IPS-18a (cell line): ENCODE data around the gene NRXN3.
"Not testable (repeated sequence)": the region's sequence is repeated elsewhere in the genome, so short reads cannot be mapped to it uniquely, and the experiment has no call there.

Experiments used
- H3K27ac ChIP-seq: one replicate; pipeline ENCODE4 v1.5.1; 2013; ENCODE audit warnings: low read length
- H3K27me3 ChIP-seq: one replicate; pipeline ENCODE4 v1.6.1; 2013; ENCODE audit warnings: mild to moderate bottlenecking, low read length; ENCODE audit not compliant: control insufficient read depth, insufficient read depth
- H3K36me3 ChIP-seq: one replicate; pipeline ENCODE4 v1.6.1; 2013; ENCODE audit warnings: low read depth, low read length; ENCODE audit not compliant: control insufficient read depth
- H3K4me1 ChIP-seq: one replicate; pipeline ENCODE4 v1.6.1; 2013; ENCODE audit warnings: low read depth, low read length; ENCODE audit not compliant: control insufficient read depth
- H3K4me3 ChIP-seq: one replicate; pipeline ENCODE4 v1.5.1; 2013; ENCODE audit warnings: low read length
- H3K9ac ChIP-seq: one replicate; pipeline ENCODE4 v1.6.1; 2013; ENCODE audit warnings: mild to moderate bottlenecking, low read length, moderate library complexity
- H3K9me3 ChIP-seq: one replicate; pipeline ENCODE4 v1.6.1; 2013; ENCODE audit warnings: low read depth, low read length; ENCODE audit not compliant: control insufficient read depth

Gene NRXN3

DNA sequence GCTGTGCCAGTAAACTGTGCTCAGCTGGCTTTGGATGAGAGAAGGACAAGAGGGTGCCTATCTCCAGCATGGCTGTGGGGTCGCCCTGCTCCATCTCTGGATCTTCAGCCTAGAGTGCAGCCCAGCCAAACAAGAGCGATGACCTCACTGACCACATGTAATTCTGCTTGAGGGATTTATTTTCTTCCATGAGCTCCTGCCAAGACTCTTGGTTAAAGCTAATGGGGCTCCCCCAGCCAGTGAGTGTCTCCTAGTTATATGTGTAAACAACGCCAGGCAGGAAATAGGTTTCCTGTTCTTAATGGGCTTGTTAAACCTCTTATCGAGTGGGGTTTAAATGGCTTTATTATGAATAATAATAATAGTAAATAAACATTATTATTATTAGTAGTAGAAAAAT, 397.2 kb downstream of the NRXN3 start:
- H3K27ac ChIP-seq, result no peak overlapping the region
- H3K36me3 ChIP-seq, result no peaks in the 10 kb centered on the region
- no peaks in the 10 kb centered on the region for H3K9me3 ChIP-seq

DNA sequence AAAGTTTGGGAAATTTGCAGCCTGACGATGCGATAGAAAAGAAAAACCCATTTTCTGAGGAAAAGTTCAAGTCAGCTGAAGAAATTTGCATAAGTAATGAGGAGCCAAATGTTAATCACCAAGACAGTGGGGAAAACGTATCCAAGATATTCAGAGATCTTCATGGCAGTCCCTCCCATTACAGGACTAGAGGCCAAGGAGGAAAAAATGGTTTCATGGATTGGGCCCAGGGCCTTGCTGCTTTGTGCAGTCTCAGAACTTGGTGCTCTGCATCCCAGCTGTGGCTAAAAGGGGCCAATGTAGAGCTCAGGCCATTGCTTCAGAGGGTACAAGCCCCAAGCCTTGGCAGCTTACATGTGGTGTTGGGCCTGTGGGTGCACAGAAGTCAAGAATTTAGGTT, 403.6 kb downstream of the NRXN3 start:
- H3K27me3 ChIP-seq, H3K9ac ChIP-seq, H3K27ac ChIP-seq, H3K4me1 ChIP-seq, H3K4me3 ChIP-seq, H3K36me3 ChIP-seq: not testable (repeated sequence)
- peaks cover 18% of the 10 kb centered on the region for H3K9me3 ChIP-seq

More for the DNA sequence above, 397.2 kb downstream of the NRXN3 start:
- no peaks in the 10 kb centered on the region for H3K27me3 ChIP-seq
- H3K9ac ChIP-seq, result no peak overlapping the region
- no peak overlapping the region for H3K4me3 ChIP-seq
- H3K4me1 ChIP-seq, result peaks cover 10% of the 10 kb centered on the region

DNA sequence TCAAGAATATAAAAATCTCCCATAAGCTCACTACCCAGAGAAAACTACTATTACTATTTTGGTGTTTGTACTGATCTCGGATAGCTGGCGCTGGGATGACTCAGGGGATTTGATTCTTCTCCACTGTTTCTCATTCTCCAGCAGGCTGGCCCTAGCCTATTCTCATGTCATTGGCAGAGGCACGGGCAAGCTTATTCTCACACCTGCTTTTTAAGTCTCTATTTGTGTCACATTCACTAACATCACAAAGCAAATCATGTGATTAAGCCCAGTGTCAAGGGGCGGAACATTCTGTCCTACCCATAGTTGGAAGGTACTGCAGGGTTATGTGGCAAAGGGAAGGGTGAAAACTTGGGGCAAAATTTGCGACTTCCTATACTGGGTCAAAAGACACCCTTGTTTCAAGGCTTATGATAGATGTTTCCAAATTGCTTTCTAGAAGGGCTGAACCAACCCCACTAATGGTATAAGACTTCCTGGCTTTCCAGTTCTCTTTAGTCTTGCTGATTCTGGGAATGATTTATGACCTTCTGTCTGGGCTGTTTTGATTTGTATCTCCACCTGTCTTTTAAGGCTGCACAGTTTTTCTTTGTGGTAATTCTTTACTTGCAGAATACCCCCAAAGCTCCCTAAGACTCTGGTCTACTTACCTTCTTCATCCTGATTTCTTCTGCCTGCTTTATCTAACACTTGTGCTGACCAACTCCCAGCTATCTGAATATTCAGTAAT, 406.4 kb downstream of the NRXN3 start:
- H3K27ac ChIP-seq, result no peak overlapping the region
- H3K27me3 ChIP-seq, result no peaks in the 10 kb centered on the region
- no peaks in the 10 kb centered on the region for H3K36me3 ChIP-seq
- peaks cover 18% of the 10 kb centered on the region for H3K9me3 ChIP-seq
- H3K9ac ChIP-seq, result no peak overlapping the region
- H3K4me3 ChIP-seq, result no peak overlapping the region
- no peaks in the 10 kb centered on the region for H3K4me1 ChIP-seq

GRCh38 chr14:78581229-78581628, 411.1 kb downstream of the NRXN3 start:
- Histone ChIP-seq H3K9ac (no peak overlapping the region), H3K27ac (no peak overlapping the region), H3K4me3 (no peak overlapping the region), H3K27me3 (no peaks in the 10 kb centered on the region), H3K9me3 (no peaks in the 10 kb centered on the region), H3K4me1 (no peaks in the 10 kb centered on the region), H3K36me3 (no peaks in the 10 kb centered on the region)

- H3K27me3 ChIP-seq, result no peaks in the 10 kb centered on the region
- H3K4me1 ChIP-seq, result no peaks in the 10 kb centered on the region
- no peaks in the 10 kb centered on the region for H3K36me3 ChIP-seq
- no peaks in the 10 kb centered on the region for H3K9me3 ChIP-seq
- no peak overlapping the region for H3K27ac ChIP-seq
- no peak overlapping the region for H3K4me3 ChIP-seq
- H3K9ac ChIP-seq, result no peak overlapping the region
Observed at GRCh38 chr14:78586681-78587080, 416.5 kb downstream of the NRXN3 start.

DNA sequence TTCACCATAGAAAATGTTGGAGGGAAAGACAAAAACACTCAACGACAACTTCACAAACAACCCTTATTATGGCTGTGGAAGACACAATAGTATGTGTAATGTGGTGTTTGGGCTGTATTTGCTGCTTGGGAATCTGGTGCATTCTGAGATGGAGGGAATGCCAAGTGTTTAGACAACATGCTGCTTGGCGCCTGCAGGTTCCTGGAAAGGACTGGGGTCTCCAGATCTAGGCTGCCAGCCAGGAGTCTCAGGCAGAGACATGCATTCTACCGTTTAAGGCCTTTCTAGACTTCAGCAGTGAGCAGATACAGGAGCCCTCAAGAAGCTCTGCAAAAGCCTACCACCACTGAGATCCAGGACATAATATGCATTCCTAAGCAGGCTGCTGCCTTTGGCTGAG, 418.7 kb downstream of the NRXN3 start:
- no peak overlapping the region for H3K27ac ChIP-seq
- H3K36me3 ChIP-seq, result no peaks in the 10 kb centered on the region
- no peak overlapping the region for H3K4me3 ChIP-seq
- H3K27me3 ChIP-seq, result no peaks in the 10 kb centered on the region
- H3K9ac ChIP-seq, result no peak overlapping the region
- no peaks in the 10 kb centered on the region for H3K9me3 ChIP-seq
- no peaks in the 10 kb centered on the region for H3K4me1 ChIP-seq

GRCh38 chr14:78592616-78593219, 422.5 kb downstream of the NRXN3 start:
- Histone ChIP-seq H3K9me3 (no peaks in the 10 kb centered on the region), H3K9ac (no peak overlapping the region), H3K4me3 (no peak overlapping the region), H3K27me3 (no peaks in the 10 kb centered on the region), H3K36me3 (no peaks in the 10 kb centered on the region), H3K27ac (no peak overlapping the region), H3K4me1 (no peaks in the 10 kb centered on the region)

DNA sequence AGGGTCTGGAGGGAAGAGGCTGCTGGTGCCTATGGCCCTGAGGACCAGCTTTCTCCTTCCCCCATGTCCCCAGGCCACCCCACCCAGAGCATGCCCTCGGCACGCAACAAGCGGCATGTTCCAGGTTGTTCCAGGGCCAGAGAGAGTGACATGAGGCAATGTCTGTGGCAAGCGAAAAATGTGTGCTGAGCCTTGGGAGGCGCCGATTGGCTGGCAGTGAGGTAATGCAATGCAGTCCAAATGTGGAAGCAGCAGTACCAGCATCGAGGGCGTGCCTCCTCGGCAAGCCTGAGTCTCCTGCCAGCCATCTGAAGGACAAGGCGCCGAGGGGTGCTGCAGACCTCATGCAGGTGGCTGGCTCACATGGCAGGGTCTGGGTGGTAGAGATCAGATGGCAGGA, 423.8 kb downstream of the NRXN3 start:
- no peak overlapping the region for H3K27ac ChIP-seq

DNA sequence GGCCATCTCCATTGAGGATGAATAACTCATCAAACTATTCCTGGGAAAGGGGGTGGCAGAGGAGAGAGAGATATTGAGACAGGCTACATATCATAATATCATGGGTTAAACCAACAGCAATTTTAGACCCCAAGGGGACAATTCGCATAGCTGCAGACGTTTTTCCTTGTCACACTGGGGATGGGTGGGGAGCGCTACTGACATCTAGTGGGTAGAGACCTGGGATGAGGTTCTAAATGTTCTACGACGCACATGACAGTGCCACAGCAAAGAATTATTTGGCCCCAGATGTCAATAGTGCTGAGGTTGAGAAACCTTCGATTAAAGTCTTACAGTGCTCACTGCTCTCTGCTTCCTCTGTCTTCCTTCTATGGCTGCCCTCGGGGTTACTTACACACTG, 425.6 kb downstream of the NRXN3 start:
- no peak overlapping the region for H3K4me3 ChIP-seq
- H3K36me3 ChIP-seq, result no peaks in the 10 kb centered on the region
- H3K27me3 ChIP-seq, result peaks cover 5% of the 10 kb centered on the region
- H3K9me3 ChIP-seq, result no peaks in the 10 kb centered on the region
- no peaks in the 10 kb centered on the region for H3K4me1 ChIP-seq
- H3K9ac ChIP-seq, result no peak overlapping the region
- no peak overlapping the region for H3K27ac ChIP-seq

More for the DNA sequence above, 423.8 kb downstream of the NRXN3 start:
- H3K9me3 ChIP-seq, result no peaks in the 10 kb centered on the region
- no peak overlapping the region for H3K4me3 ChIP-seq
- no peak overlapping the region for H3K9ac ChIP-seq
- no peaks in the 10 kb centered on the region for H3K36me3 ChIP-seq
- no peaks in the 10 kb centered on the region for H3K4me1 ChIP-seq
- peaks cover 4% of the 10 kb centered on the region for H3K27me3 ChIP-seq

DNA sequence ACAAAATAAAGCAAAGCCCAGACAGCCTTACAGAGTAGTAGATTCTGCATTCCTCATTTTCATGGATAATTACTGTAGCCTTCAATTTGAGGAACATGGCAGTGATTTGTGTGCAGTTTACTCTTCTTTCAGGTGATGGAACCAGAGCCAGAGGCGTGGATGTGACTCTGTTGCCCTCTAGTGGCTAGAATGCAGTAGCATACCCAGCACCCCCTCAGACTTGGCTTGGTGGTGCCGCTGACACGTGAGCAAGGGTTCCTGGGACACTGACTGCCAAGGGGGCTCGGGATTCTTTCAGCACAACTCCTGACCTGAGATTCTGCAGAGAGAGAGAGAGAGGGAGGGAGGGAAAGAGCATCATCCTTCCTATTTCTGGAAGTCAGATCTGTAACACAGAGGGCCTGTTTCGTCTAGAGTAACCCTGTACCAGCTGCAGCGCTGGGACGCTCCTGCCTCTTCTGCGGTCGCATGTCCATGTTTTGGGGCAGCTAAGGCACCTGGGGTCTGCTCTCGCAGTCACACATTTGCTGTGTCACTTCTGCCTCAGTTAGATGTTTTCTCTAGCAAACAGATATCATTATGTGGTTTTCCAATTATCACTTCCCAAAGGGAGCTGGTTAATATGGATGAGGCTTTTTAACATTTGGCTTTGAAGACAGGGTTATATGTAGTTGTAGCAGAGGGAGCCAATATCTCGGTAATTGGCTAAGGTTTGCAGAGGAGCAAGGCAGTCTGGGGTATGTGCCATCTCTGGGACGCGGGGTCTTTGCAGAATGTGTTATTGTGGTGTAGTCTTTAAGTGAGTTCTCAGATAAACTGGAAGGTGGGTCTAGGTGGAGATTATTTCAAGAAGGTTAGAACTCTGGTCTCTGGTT, 428.1 kb downstream of the NRXN3 start:
- H3K4me1 ChIP-seq, result no peaks in the 10 kb centered on the region
- H3K27ac ChIP-seq, result no peak overlapping the region
- H3K9me3 ChIP-seq, result no peaks in the 10 kb centered on the region
- H3K36me3 ChIP-seq, result no peaks in the 10 kb centered on the region
- no peak overlapping the region for H3K4me3 ChIP-seq
- peaks cover 5% of the 10 kb centered on the region for H3K27me3 ChIP-seq
- H3K9ac ChIP-seq, result no peak overlapping the region

DNA sequence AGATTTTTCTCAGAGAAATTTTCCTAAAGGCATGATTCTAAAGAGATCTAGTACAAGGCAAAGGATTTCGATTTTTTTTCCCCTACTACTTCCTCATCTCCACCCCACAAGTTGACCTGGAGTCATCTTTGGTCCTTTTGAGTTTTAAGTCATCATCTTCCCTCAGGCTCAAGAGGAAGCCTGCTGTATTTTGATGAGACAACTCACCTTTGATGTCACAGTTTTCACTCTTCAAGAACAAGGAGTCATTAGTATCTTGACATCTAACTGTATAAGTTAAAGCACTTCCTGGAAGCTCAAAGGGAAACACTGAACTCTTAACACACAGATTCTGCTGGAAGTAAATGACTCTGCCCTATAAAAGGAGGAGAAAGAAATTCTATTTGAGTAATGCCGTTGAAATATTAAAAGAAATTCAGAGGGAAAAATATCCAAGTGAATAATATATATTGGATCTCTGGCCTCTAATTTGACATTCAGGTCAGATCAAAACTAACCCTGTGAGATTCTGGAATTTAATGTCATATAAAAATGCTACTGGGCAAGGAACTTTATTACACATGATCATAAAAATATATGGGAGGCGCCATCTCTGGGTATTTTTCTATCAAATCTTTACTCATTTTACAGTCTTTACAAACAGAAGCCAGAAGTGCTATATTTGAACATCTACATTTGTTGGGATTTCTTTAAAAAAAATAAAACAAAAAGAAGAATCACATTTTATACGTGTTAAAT, 435.0 kb downstream of the NRXN3 start:
- H3K9ac ChIP-seq, result no peak overlapping the region
- no peaks in the 10 kb centered on the region for H3K27me3 ChIP-seq
- H3K36me3 ChIP-seq, result no peaks in the 10 kb centered on the region
- H3K4me3 ChIP-seq, result no peak overlapping the region
- no peak overlapping the region for H3K27ac ChIP-seq
- H3K4me1 ChIP-seq, result no peaks in the 10 kb centered on the region
- no peaks in the 10 kb centered on the region for H3K9me3 ChIP-seq
